IMR-90 (cell line): Measurements from ENCODE around the gene EEF1G. TPM values are rescaled to one million over a fixed set of nuclear protein-coding genes. Genes with fewer than 3 reads are reported as not detected.

Source experiments
- ATAC-seq: fragments of 200-7000 bp; cut with Tn5 transposase; 2 replicates; pipeline ENCODE4 v1.9.1; 2020; ENCODE audit warnings: low read depth, mild to moderate bottlenecking, moderate library complexity
- BruUV-seq: library from RNA; stranded (reverse); fragments of 400-500 nt; replicated peaks from 2 replicates; lab custom pipeline; 2021; lab: Mats Ljungman, UMichigan
- CTCF ChIA-PET: fragments of 300-600 bp; formaldehyde crosslinking; extraction: SDS; loops from one replicate; lab custom pipeline; 2021; ENCODE audit warnings: antibody characterized with exemption; lab: Yijun Ruan, JAX
- POLR2A ChIA-PET: fragments of 300-600 bp; sonication (Branson Sonifier 250); formaldehyde crosslinking; loops from one replicate; lab custom pipeline; 2022; ENCODE audit warnings: antibody characterized with exemption; ENCODE audit not compliant: unreplicated experiment; lab: Charles Lee
- DNase-seq: peaks from one replicate; pipeline ENCODE4 v3.0.0; 2013
- H2AFZ ChIP-seq: replicated peaks from 2 replicates; pipeline ENCODE3; 2013; ENCODE audit warnings: low read length, mild to moderate bottlenecking; ENCODE audit not compliant: poor library complexity
- H2AK5ac ChIP-seq: 2 replicates; pipeline ENCODE4 v1.6.1; 2013; ENCODE audit warnings: low read depth, low read length, inconsistent platforms
- H2AK9ac ChIP-seq: replicated peaks from 2 replicates; pipeline ENCODE3; 2013; ENCODE audit warnings: mild to moderate bottlenecking, low read depth, low read length, moderate library complexity; ENCODE audit not compliant: poor library complexity
- H2BK120ac ChIP-seq: 2 replicates; pipeline ENCODE4 v1.6.1; 2013; ENCODE audit warnings: low read depth, low read length, inconsistent platforms
- H2BK15ac ChIP-seq: 3 replicates; pipeline ENCODE4 v1.6.1; 2013; ENCODE audit warnings: low read depth, low read length, inconsistent platforms
- H2BK20ac ChIP-seq: 2 replicates; pipeline ENCODE4 v1.6.1; 2013; ENCODE audit warnings: low read depth, mild to moderate bottlenecking, inconsistent platforms, low read length, moderate library complexity
- H2BK5ac ChIP-seq: 2 replicates; pipeline ENCODE4 v1.6.1; 2013; ENCODE audit warnings: mild to moderate bottlenecking, low read depth, low read length, inconsistent platforms; ENCODE audit not compliant: poor library complexity, severe bottlenecking
- H3K14ac ChIP-seq: replicated peaks from 2 replicates; pipeline ENCODE4 v1.6.1; 2013; ENCODE audit warnings: low read depth, low read length, inconsistent platforms
- H3K18ac ChIP-seq: 2 replicates; pipeline ENCODE4 v1.6.1; 2013; ENCODE audit warnings: low read depth, low read length, control low read depth
- H3K23ac ChIP-seq: 2 replicates; pipeline ENCODE4 v1.6.1; 2013; ENCODE audit warnings: low read depth, low read length, inconsistent platforms
- H3K27ac ChIP-seq: 2 replicates; pipeline ENCODE4 v1.5.1; 2013; ENCODE audit warnings: mild to moderate bottlenecking, control low read depth, low read length; ENCODE audit not compliant: insufficient read depth
- H3K27me3 ChIP-seq: 2 replicates; pipeline ENCODE4 v1.6.1; 2013; ENCODE audit warnings: low read length; ENCODE audit not compliant: control insufficient read depth, insufficient read depth
- H3K36me3 ChIP-seq: 2 replicates; pipeline ENCODE4 v1.6.1; 2013; ENCODE audit warnings: low read length, mixed read lengths; ENCODE audit not compliant: control insufficient read depth, insufficient read depth
- H3K4ac ChIP-seq: 2 replicates; pipeline ENCODE4 v1.6.1; 2013; ENCODE audit warnings: low read depth, low read length, inconsistent platforms
- H3K4me1 ChIP-seq: 2 replicates; pipeline ENCODE4 v1.6.1; 2013; ENCODE audit warnings: low read length, mixed read lengths; ENCODE audit not compliant: control insufficient read depth, insufficient read depth
- H3K4me2 ChIP-seq: 2 replicates; pipeline ENCODE4 v1.6.1; 2013; ENCODE audit warnings: low read depth, mild to moderate bottlenecking, control low read depth, low read length, moderate library complexity
- H3K4me3 ChIP-seq: 2 replicates; pipeline ENCODE4 v1.5.1; 2013; ENCODE audit warnings: low read depth, mild to moderate bottlenecking, control low read depth, low read length, moderate library complexity; ENCODE audit not compliant: insufficient read depth
- H3K56ac ChIP-seq: 2 replicates; pipeline ENCODE4 v1.6.1; 2013; ENCODE audit warnings: low read length, inconsistent platforms; ENCODE audit not compliant: insufficient read depth; ENCODE audit errors: extremely low read depth
- H3K79me1 ChIP-seq, 2 experiments: 2 replicates each; pipeline ENCODE4 v1.6.1; 2013; ENCODE audit warnings: low read length in 2 of 2, inconsistent platforms in 1 of 2, low read depth in 1 of 2
- H3K9ac ChIP-seq: 2 replicates; pipeline ENCODE4 v1.6.1; 2013; ENCODE audit warnings: low read depth, low read length, control low read depth
- H3K9me1 ChIP-seq: 2 replicates; pipeline ENCODE4 v1.6.1; 2013; ENCODE audit warnings: low read length, inconsistent platforms; ENCODE audit not compliant: insufficient read depth
- H3K9me3 ChIP-seq: 2 replicates; pipeline ENCODE4 v1.6.1; 2013; ENCODE audit warnings: low read length; ENCODE audit not compliant: control insufficient read depth, insufficient read depth
- H4K20me1 ChIP-seq: 2 replicates; pipeline ENCODE4 v1.6.1; 2013; ENCODE audit warnings: low read length, inconsistent platforms; ENCODE audit not compliant: insufficient read depth
- H4K5ac ChIP-seq: 2 replicates; pipeline ENCODE4 v1.6.1; 2013; ENCODE audit warnings: mild to moderate bottlenecking, low read depth, low read length, control low read depth
- H4K8ac ChIP-seq, 2 experiments: 2 replicates each; pipeline ENCODE4 v1.6.1; 2013; ENCODE audit warnings: low read depth in 2 of 2, low read length in 2 of 2, control low read depth in 1 of 2, inconsistent platforms in 1 of 2
- H4K91ac ChIP-seq: 2 replicates; pipeline ENCODE4 v1.6.1; 2013; ENCODE audit warnings: low read depth, low read length, inconsistent platforms; ENCODE audit not compliant: insufficient read depth
- POLR2A ChIP-seq: IDR thresholded peaks from 2 replicates; pipeline ENCODE4 v1.6.1; 2012; ENCODE audit warnings: mild to moderate bottlenecking, low read depth, low read length
- USF2 ChIP-seq: fragments of 150-350 bp; IDR thresholded peaks from 2 replicates; pipeline ENCODE4 v1.6.1; 2017; ENCODE audit warnings: mild to moderate bottlenecking, antibody characterized with exemption, low read length, low read depth
- WGBS, 2 experiments: methylation state at CpG; one replicate each; pipeline versions ENCODE4 v1.1.5 to v1.1.7; 2013; ENCODE audit warnings: missing lambda C conversion rate in 2 of 2; ENCODE audit not compliant: insufficient read length in 1 of 2; ENCODE audit errors: extremely low coverage in 2 of 2; 5-methylcytosine and 5-hydroxymethylcytosine counted together
- dilution Hi-C: fragments of 300-500 bp; cut with HindIII; formaldehyde crosslinking; loops from one replicate; pipeline ENCODE4 v1.14.3; 2018; ENCODE audit warnings: low sequenced_read_pairs; ENCODE audit not compliant: unreplicated experiment
- in situ Hi-C: fragments of 300-500 bp; cut with MboI; formaldehyde crosslinking; loops from 3 replicates; pipeline ENCODE4 v1.14.3; 2019; ENCODE audit warnings: low sequenced_read_pairs, inconsistent platforms, mixed read lengths
- intact Hi-C: fragments of 100-400 bp; cut with micrococcal nuclease; formaldehyde crosslinking; loops from 2 replicates; pipeline ENCODE4 v1.10.0; 2022
- polyA plus RNA-seq, 3 experiments: library from polyadenylated mRNA; depleted of rRNA; stranded (reverse); fragments of >200 nt; gene quantifications; 2 replicates each; pipeline ENCODE4 v1.2.3, GENCODE V29; 2012; ENCODE audit warnings: low replicate concordance in 1 of 3
- total RNA-seq: library from RNA; depleted of rRNA; stranded (reverse); fragments of >200 nt; gene quantifications from 2 replicates; pipeline ENCODE4 v1.2.3, GENCODE V29; 2012

The EEF1G gene
- total and polyA plus RNA-seq, 2 of the 4 experiments (the other 2 are of a cell fraction) = 1,684 to 1,857 TPM

- no peak overlapping the region for H4K5ac ChIP-seq
- dilution Hi-C loops (no loop called here), in situ Hi-C loops (no loop called here), intact Hi-C loops (no loop called here)
- H2BK5ac ChIP-seq = peak overlapping the region; percentile 45
- H2BK120ac ChIP-seq = peak overlapping the region; percentile 18; the same call in 1 of the 2 replicates
- H2BK20ac ChIP-seq = no peak overlapping the region
- no peak overlapping the region for H2BK15ac ChIP-seq
- H3K36me3 ChIP-seq = peaks cover 42% of the 10 kb centered on the region
- H3K4me1 ChIP-seq = peaks cover 52% of the 10 kb centered on the region
- H3K4me2 ChIP-seq = peak overlapping the region; percentile 83
- peak overlapping the region; percentile 49 for H3K23ac ChIP-seq
- DNase-seq = no peak
- POLR2A ChIA-PET = interaction anchor here (0.7 kb wide), 2 partner anchors 35 to 114 kb away, joined by 3 read pairs; no protein-coding TSS in a partner anchor
- peak overlapping the region; percentile 45 for H2AK5ac ChIP-seq
- H3K9ac ChIP-seq = peak overlapping the region; percentile 1; the same call in 1 of the 2 replicates
- WGBS, 2 experiments = 28% methylated on average over 6 of the region's 19 CpGs; no CpG with 5 or more reads in 1 of the 2 experiments
- no peak for ATAC-seq
- peaks cover 3 to 49% of the 10 kb centered on the region in 2 experiments; a peak in 2 of 4 replicates for H3K79me1 ChIP-seq
- no peak for TF ChIP-seq USF2
- no peak for TF ChIP-seq POLR2A
- H3K18ac ChIP-seq = 0 out of 2 replicates have a peak overlapping the region, but pooled peaks have one; percentile 5
- no peaks in the 10 kb centered on the region for H3K27me3 ChIP-seq
- CTCF ChIA-PET = interaction anchor here (1.5 to 1.8 kb wide), 3 partner anchors 22 to 144 kb away, joined by 3 to 5 read pairs (median 4); no protein-coding TSS in a partner anchor
- peak overlapping the region; percentile 52 for H2AFZ ChIP-seq
- no peak overlapping the region for H4K91ac ChIP-seq
- peak overlapping the region; percentile 16 for H3K27ac ChIP-seq
- H3K9me3 ChIP-seq = no peaks in the 10 kb centered on the region
- H2AK9ac ChIP-seq = peak overlapping the region; percentile 67
- peak overlapping the region; percentile 60 for H3K4ac ChIP-seq
- no TSS peak for BruUV-seq
- peak overlapping the region in 1 of 2 experiments; percentile 20; a peak in 2 of 4 replicates for H4K8ac ChIP-seq
- peaks cover 19% of the 10 kb centered on the region for H3K9me1 ChIP-seq
- peaks cover 100% of the 10 kb centered on the region for H4K20me1 ChIP-seq
- no peak overlapping the region for H3K4me3 ChIP-seq
- 0 out of 2 replicates have a peak overlapping the region, but pooled peaks have one; percentile 18 for H3K56ac ChIP-seq
- peak overlapping the region; percentile 64 for H3K14ac ChIP-seq
Observed at GRCh38 chr11:62538470-62539237, 35.0 kb downstream of the EEF1G start.
